ENCODE measurements around the gene MRPS27. TPM values are rescaled to one million over a fixed set of nuclear protein-coding genes. Genes with fewer than 3 reads are reported as not detected.

MRPS27 gene
- total and polyA plus RNA-seq, 4 donors = 17.6 to 38.7 (median 34.9) TPM

- 95% methylated on average over 2 of the region's 2 CpGs for WGBS
- H3K9me3 ChIP-seq (ENCODE audit: control insufficient read depth in 4 of 4, low read length in 3 of 4) = no peaks in the 10 kb centered on the region
- H3K4me3 ChIP-seq (ENCODE audit: low read depth in 1 of 3, low read length in 3 of 3) = no peak overlapping the region
- DNase-seq (ENCODE audit: low spot score) = no peak
- H3K27me3 ChIP-seq (ENCODE audit: control insufficient read depth in 4 of 4, insufficient read depth in 4 of 4, low read length in 3 of 4) = no peaks in the 10 kb centered on the region
- TF ChIP-seq MAX (IDR thresholded peaks at IDR 0.05) (no peak), NR2F2 (IDR thresholded peaks at IDR 0.05) (no peak), RXRA (IDR thresholded peaks at IDR 0.05) (no peak), JUND (IDR thresholded peaks at IDR 0.05) (no peak), EGR1 (IDR thresholded peaks at IDR 0.05; ENCODE audit: low read depth in 2 of 2) (no peak), GABPA (IDR thresholded peaks at IDR 0.05 in 1 of 2, conservative IDR thresholded peaks at IDR 0.05 in 1 of 2) (no peak), ZBTB33 (IDR thresholded peaks at IDR 0.05) (no peak), FOXA1 (IDR thresholded peaks at IDR 0.05) (no peak), CTCF (IDR thresholded peaks at IDR 0.05; ENCODE audit: low read depth, low read length, missing input control) (no peak)
- TF ChIP-seq, protein P1, sequence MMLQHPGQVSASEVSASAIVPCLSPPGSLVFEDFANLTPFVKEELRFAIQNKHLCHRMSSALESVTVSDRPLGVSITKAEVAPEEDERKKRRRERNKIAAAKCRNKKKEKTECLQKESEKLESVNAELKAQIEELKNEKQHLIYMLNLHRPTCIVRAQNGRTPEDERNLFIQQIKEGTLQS (IDR thresholded peaks at IDR 0.05) = no peak
- no peak overlapping the region for H3K27ac ChIP-seq (ENCODE audit: low read depth in 1 of 2, low read length in 2 of 2)
- peaks cover 0 to 4% (median 4%) of the 10 kb centered on the region in 4 donors for H3K36me3 ChIP-seq (ENCODE audit: control insufficient read depth in 4 of 4, insufficient read depth in 3 of 4, low read depth in 1 of 4, low read length in 3 of 4)
- H3K4me1 ChIP-seq (ENCODE audit: control insufficient read depth in 4 of 4, insufficient read depth in 4 of 4, low read length in 3 of 4) = peaks cover 0 to 1% (median 0%) of the 10 kb centered on the region in 4 donors
- H3K9ac ChIP-seq (ENCODE audit: low read depth in 1 of 2, low read length in 2 of 2) = no peak overlapping the region
Measured at GRCh38 chr5:72288924-72289323, 31.1 kb downstream of the MRPS27 start.

- DNase-seq (ENCODE audit: low spot score) = no peak
- Histone ChIP-seq H3K36me3 (ENCODE audit: control insufficient read depth in 4 of 4, insufficient read depth in 3 of 4, low read depth in 1 of 4, low read length in 3 of 4) (peaks cover 0 to 4% (median 4%) of the 10 kb centered on the region in 4 donors), H3K9me3 (ENCODE audit: control insufficient read depth in 4 of 4, low read length in 3 of 4) (no peaks in the 10 kb centered on the region), H3K9ac (ENCODE audit: low read depth in 1 of 2, low read length in 2 of 2) (no peak overlapping the region), H3K4me3 (ENCODE audit: low read depth in 1 of 3, low read length in 3 of 3) (no peak overlapping the region), H3K27me3 (ENCODE audit: control insufficient read depth in 4 of 4, insufficient read depth in 4 of 4, low read length in 3 of 4) (no peaks in the 10 kb centered on the region), H3K4me1 (ENCODE audit: control insufficient read depth in 4 of 4, insufficient read depth in 4 of 4, low read length in 3 of 4) (peaks cover 0 to 1% (median 0%) of the 10 kb centered on the region in 4 donors), H3K27ac (ENCODE audit: low read depth in 1 of 2, low read length in 2 of 2) (no peak overlapping the region)
- 98% methylated on average over 5 of the region's 5 CpGs for WGBS
- TF ChIP-seq RXRA (IDR thresholded peaks at IDR 0.05) (no peak), MAX (IDR thresholded peaks at IDR 0.05) (no peak), HNF4A (conservative IDR thresholded peaks at IDR 0.05) (no peak), HNF4G (IDR thresholded peaks at IDR 0.05) (no peak), FOXA2 (IDR thresholded peaks at IDR 0.05) (no peak), ZBTB33 (IDR thresholded peaks at IDR 0.05) (no peak), SP1 (IDR thresholded peaks at IDR 0.05) (no peak), GABPA (IDR thresholded peaks at IDR 0.05 in 1 of 2, conservative IDR thresholded peaks at IDR 0.05 in 1 of 2) (no peak), TAF1 (conservative IDR thresholded peaks at IDR 0.05) (no peak), YY1 (IDR thresholded peaks at IDR 0.05) (no peak), CTCF (IDR thresholded peaks at IDR 0.05; ENCODE audit: low read depth, low read length, missing input control) (no peak), REST (IDR thresholded peaks at IDR 0.05) (no peak), JUND (IDR thresholded peaks at IDR 0.05) (no peak), FOXA1 (IDR thresholded peaks at IDR 0.05) (no peak), NR2F2 (IDR thresholded peaks at IDR 0.05) (no peak), EGR1 (IDR thresholded peaks at IDR 0.05; ENCODE audit: low read depth in 2 of 2) (no peak), RAD21 (IDR thresholded peaks at IDR 0.05) (no peak)
- TF ChIP-seq, protein P1 (IDR thresholded peaks at IDR 0.05) = no peak
Measured at GRCh38 chr5:72286798-72287197, 33.2 kb downstream of the MRPS27 start.

Data from liver (tissue), 9 donors.